ENCODE data around the gene MRGPRD.

DNA sequence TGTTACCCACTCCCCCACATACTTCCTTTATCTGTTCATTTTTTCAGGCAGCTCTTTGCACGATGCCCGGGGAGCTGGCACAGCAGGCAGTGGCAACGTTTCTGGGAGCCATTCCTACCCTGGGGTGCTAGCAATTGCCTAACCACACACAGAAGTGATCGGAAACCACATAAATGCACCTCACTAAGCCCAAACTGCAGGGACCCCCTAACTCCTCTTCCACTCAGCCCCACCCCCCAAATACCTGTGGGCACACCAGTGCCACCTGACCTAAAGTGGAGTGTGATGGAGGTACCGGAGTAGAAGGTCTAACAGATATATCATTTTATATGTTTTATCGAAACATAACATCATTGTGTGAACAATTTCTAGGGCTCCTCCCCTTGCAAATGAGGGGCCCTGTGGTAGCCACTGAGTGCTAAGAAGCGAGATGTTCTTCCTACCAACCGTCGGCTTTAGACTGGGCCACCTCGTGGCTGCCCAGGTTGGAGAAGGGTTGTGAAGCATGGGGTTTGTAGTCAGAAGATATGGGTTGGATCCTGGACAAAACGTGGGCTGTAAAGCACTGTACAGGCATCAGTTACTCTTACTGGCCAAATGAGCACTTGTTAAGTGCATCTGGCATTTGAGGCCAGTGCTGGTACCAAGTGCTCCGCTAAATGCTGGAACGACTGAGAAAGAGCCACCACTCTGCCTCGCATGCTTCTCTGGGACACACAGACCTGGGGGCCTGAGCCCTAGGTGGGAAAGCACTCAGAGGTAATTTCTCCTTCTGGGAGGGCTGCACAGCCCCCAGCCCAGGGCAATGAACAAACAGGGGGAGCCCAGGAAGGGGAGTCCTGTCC is 2.8 kb downstream of the MRGPRD start:
- TF ChIP-seq, protein P1, sequence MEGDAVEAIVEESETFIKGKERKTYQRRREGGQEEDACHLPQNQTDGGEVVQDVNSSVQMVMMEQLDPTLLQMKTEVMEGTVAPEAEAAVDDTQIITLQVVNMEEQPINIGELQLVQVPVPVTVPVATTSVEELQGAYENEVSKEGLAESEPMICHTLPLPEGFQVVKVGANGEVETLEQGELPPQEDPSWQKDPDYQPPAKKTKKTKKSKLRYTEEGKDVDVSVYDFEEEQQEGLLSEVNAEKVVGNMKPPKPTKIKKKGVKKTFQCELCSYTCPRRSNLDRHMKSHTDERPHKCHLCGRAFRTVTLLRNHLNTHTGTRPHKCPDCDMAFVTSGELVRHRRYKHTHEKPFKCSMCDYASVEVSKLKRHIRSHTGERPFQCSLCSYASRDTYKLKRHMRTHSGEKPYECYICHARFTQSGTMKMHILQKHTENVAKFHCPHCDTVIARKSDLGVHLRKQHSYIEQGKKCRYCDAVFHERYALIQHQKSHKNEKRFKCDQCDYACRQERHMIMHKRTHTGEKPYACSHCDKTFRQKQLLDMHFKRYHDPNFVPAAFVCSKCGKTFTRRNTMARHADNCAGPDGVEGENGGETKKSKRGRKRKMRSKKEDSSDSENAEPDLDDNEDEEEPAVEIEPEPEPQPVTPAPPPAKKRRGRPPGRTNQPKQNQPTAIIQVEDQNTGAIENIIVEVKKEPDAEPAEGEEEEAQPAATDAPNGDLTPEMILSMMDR (IDR thresholded peaks at IDR 0.05): no peak
- TF ChIP-seq EP300 (IDR thresholded peaks at IDR 0.05) (no peak), POLR2A (IDR thresholded peaks at IDR 0.05) (no peak)
